CD1c-positive myeloid dendritic cell (primary cell): ENCODE data around the gene MATN1.
A peak's percentile ranks its signal among the peaks of the same experiment; 100 is the strongest.

ENCODE experiments used
- DNase-seq: peaks from one replicate; pipeline ENCODE4 v3.0.0-alpha.2; 2016; ENCODE audit errors: extremely low spot score

MATN1 gene

GRCh38 chr1:30731806-30732276 lies 8.5 kb upstream of the MATN1 start:
- DNase-seq, result peak; percentile 24

- DNase-seq, result no peak
These were observed 7.9 kb upstream of the MATN1 start for GRCh38 chr1:30731109-30731805.

GRCh38 chr1:30730346-30731108 lies 7.1 kb upstream of the MATN1 start:
- no peak for DNase-seq

GRCh38 chr1:30729901-30730300 lies 6.5 kb upstream of the MATN1 start:
- DNase-seq, result no peak

GRCh38 chr1:30728832-30729638 lies 5.7 kb upstream of the MATN1 start:
- no peak for DNase-seq

GRCh38 chr1:30728340-30728739 lies 5.0 kb upstream of the MATN1 start:
- no peak for DNase-seq

- DNase-seq, result no peak
These were observed 4.4 kb upstream of the MATN1 start for GRCh38 chr1:30727824-30728223.

GRCh38 chr1:30726773-30727684 lies 3.6 kb upstream of the MATN1 start:
- no peak for DNase-seq

GRCh38 chr1:30726236-30726635 lies 2.9 kb upstream of the MATN1 start:
- DNase-seq, result no peak

- no peak for DNase-seq
These were observed 2.2 kb upstream of the MATN1 start for GRCh38 chr1:30725450-30726095.

GRCh38 chr1:30724655-30725421 lies 1.5 kb upstream of the MATN1 start:
- DNase-seq, result no peak

GRCh38 chr1:30724175-30724574 lies 790 bp upstream of the MATN1 start:
- no peak for DNase-seq

GRCh38 chr1:30721812-30722537 lies 1.4 kb downstream of the MATN1 start:
- no peak for DNase-seq

- no peak for DNase-seq
These were observed 2.0 kb downstream of the MATN1 start for GRCh38 chr1:30721341-30721793.

- no peak for DNase-seq
These were observed 2.8 kb downstream of the MATN1 start for GRCh38 chr1:30720271-30721223.

- DNase-seq, result peak; percentile 82
These were observed 3.7 kb downstream of the MATN1 start for GRCh38 chr1:30719406-30720270.
